Activated naive CD8-positive, alpha-beta T cell treated with anti-CD3 and anti-CD28 coated beads, Interleukin-2, amount 50 U/mL, for 24 hours (primary cell): Measurements from ENCODE around the gene PRIM2.
"Not testable (repeated sequence)": the region's sequence is repeated elsewhere in the genome, so short reads cannot be mapped to it uniquely, and the experiment has no call there.

ENCODE experiments used
- ATAC-seq: fragments of 150-1000 bp; cut with Tn5 transposase; one replicate; pipeline ENCODE4 v1.10.0; 2021
- DNase-seq: peaks from one replicate; pipeline ENCODE4 v3.0.0; 2021
- H3K27ac Mint-ChIP-seq: one replicate; pipeline ENCODE4 v1.8.0; 2021; ENCODE audit warnings: mild to moderate bottlenecking, mixed read lengths
- H3K27me3 Mint-ChIP-seq: one replicate; pipeline ENCODE4 v1.8.0; 2021; ENCODE audit warnings: mixed read lengths
- H3K36me3 Mint-ChIP-seq: one replicate; pipeline ENCODE4 v1.8.0; 2021; ENCODE audit warnings: low read depth, mixed read lengths
- H3K4me1 Mint-ChIP-seq: one replicate; pipeline ENCODE4 v1.8.0; 2021; ENCODE audit warnings: mixed read lengths
- H3K4me3 Mint-ChIP-seq: one replicate; pipeline ENCODE4 v1.8.0; 2021; ENCODE audit warnings: mild to moderate bottlenecking, moderate library complexity, mixed read lengths
- H3K9me3 Mint-ChIP-seq: one replicate; pipeline ENCODE4 v1.8.0; 2021; ENCODE audit warnings: mixed read lengths

PRIM2 gene

GRCh38 chr6:57472861-57473362 lies 155.5 kb downstream of the PRIM2 start:
- H3K4me3 Mint-ChIP-seq, ATAC-seq, H3K27me3 Mint-ChIP-seq, DNase-seq, H3K4me1 Mint-ChIP-seq, H3K27ac Mint-ChIP-seq, H3K9me3 Mint-ChIP-seq, H3K36me3 Mint-ChIP-seq: not testable (repeated sequence)

- H3K9me3 Mint-ChIP-seq, H3K4me1 Mint-ChIP-seq, H3K4me3 Mint-ChIP-seq, H3K27ac Mint-ChIP-seq, H3K27me3 Mint-ChIP-seq, DNase-seq, ATAC-seq: not testable (repeated sequence)
- H3K36me3 Mint-ChIP-seq: peaks cover 11% of the 10 kb centered on the region
These were observed 157.5 kb downstream of the PRIM2 start for GRCh38 chr6:57474862-57475475.

DNA sequence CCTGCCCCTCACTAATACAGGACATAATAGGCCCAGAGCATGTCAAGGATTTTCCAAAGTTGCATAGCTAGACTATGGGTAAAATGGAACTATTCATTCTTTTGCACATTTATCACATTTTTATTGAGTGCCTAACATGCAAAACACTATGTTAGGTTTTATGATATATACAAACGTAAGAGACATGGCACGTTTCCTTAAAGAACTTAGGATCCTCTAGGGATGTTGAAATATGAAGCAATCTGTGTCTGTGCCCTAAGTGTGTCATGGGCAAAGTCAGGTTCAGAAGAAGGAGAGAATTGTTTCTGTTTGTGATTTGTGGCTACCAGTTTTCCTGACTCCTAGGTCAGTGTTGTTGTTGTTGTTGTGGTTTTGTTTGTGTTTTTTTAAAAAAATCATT lies 158.2 kb downstream of the PRIM2 start:
- H3K27ac Mint-ChIP-seq, DNase-seq, H3K27me3 Mint-ChIP-seq, H3K4me1 Mint-ChIP-seq, ATAC-seq, H3K4me3 Mint-ChIP-seq, H3K9me3 Mint-ChIP-seq: not testable (repeated sequence)
- peaks cover 11% of the 10 kb centered on the region for H3K36me3 Mint-ChIP-seq

- ATAC-seq, H3K9me3 Mint-ChIP-seq, H3K4me1 Mint-ChIP-seq, DNase-seq, H3K27ac Mint-ChIP-seq, H3K27me3 Mint-ChIP-seq, H3K4me3 Mint-ChIP-seq: not testable (repeated sequence)
- peaks cover 17% of the 10 kb centered on the region for H3K36me3 Mint-ChIP-seq
These were observed 162.8 kb downstream of the PRIM2 start for GRCh38 chr6:57480194-57480593.

GRCh38 chr6:57481121-57481520 lies 163.7 kb downstream of the PRIM2 start:
- H3K9me3 Mint-ChIP-seq, ATAC-seq, H3K4me1 Mint-ChIP-seq: not testable (repeated sequence)

DNA sequence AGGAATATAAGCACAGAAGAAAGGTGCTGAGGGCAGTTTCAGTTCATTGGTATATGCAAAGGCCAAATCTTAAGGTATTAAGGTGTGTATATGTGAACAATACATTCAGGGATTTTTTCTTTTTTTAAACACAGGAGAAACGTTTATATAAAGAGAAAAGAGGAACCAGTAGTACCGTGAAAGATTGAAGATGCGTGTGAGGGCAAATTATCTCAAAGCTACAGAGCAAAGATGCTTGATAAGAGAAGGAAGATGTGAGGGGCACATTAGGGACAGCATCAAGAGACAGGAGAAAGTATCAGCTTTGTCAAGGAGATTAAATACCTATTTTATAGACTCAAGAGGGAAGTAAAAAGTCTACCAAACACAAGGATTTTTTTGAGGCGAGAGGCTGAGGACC lies 165.0 kb downstream of the PRIM2 start:
- H3K4me1 Mint-ChIP-seq: not testable (repeated sequence)

More at GRCh38 chr6:57481121-57481520, 163.7 kb downstream of the PRIM2 start:
- H3K4me3 Mint-ChIP-seq, H3K27me3 Mint-ChIP-seq, DNase-seq, H3K27ac Mint-ChIP-seq: not testable (repeated sequence)
- peaks cover 14% of the 10 kb centered on the region for H3K36me3 Mint-ChIP-seq

DNA sequence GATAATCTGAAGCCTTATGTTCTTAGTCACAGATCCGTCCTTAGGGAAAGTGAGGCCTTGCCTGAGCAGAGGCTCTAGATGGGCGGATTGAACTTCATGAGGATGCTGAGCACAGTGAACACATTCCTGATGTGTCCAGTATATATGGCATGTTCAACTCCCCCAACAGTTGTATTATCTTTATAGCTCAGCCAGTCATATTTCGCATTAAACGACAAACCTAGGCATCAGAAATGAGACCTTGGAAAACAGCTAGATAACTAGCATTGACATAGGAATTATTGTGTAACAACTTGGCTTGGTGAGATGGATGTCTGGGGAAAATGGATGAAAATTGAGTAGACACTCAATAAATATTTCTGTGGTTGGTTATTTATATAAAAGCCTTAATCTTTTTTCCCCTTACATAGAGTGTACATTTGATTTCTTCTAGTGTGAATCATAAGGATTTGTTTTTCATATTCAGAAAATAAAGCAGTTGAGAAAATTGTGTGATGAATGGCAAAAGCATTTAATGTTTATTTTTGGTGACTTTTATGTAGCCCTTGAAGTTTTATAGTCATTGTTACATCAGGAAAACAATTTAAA lies 169.2 kb downstream of the PRIM2 start:
- not testable (repeated sequence) for H3K36me3 Mint-ChIP-seq, H3K9me3 Mint-ChIP-seq, DNase-seq, H3K4me3 Mint-ChIP-seq, H3K27me3 Mint-ChIP-seq, H3K4me1 Mint-ChIP-seq, ATAC-seq, H3K27ac Mint-ChIP-seq

More for the DNA sequence above, 165.0 kb downstream of the PRIM2 start:
- not testable (repeated sequence) for H3K4me3 Mint-ChIP-seq, DNase-seq, H3K27me3 Mint-ChIP-seq, H3K9me3 Mint-ChIP-seq, ATAC-seq, H3K27ac Mint-ChIP-seq
- H3K36me3 Mint-ChIP-seq: peaks cover 14% of the 10 kb centered on the region

- not testable (repeated sequence) for H3K27me3 Mint-ChIP-seq, DNase-seq, H3K4me3 Mint-ChIP-seq, H3K9me3 Mint-ChIP-seq, H3K27ac Mint-ChIP-seq, H3K4me1 Mint-ChIP-seq, H3K36me3 Mint-ChIP-seq
- ATAC-seq: peak; percentile 40
These were observed 171.1 kb downstream of the PRIM2 start for GRCh38 chr6:57488551-57488950.

DNA sequence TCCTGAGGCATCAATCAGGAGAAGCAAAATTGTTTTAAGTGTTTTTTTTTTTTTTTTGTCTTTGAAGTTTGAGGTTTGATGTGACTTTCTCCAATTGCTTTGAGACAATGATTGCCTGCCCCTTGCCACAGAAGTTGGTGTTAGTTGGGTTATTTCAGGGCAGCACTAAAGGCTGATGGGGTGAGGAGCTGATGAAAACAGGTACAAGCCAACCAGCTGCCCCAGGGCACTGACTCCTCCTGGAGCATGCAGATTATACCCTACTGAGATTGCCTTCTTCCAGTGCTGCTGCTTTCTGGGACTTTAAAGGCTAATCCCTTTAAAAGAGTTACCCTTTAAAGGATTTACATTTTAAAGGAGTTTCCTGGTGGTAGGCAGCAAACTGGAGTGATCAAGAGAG lies 172.5 kb downstream of the PRIM2 start:
- not testable (repeated sequence) for H3K36me3 Mint-ChIP-seq, ATAC-seq, H3K4me3 Mint-ChIP-seq, H3K27ac Mint-ChIP-seq, DNase-seq, H3K4me1 Mint-ChIP-seq, H3K9me3 Mint-ChIP-seq, H3K27me3 Mint-ChIP-seq

GRCh38 chr6:57491795-57492194 lies 174.4 kb downstream of the PRIM2 start:
- H3K4me3 Mint-ChIP-seq, H3K27me3 Mint-ChIP-seq, H3K4me1 Mint-ChIP-seq, H3K36me3 Mint-ChIP-seq, DNase-seq, H3K9me3 Mint-ChIP-seq, ATAC-seq, H3K27ac Mint-ChIP-seq: not testable (repeated sequence)

DNA sequence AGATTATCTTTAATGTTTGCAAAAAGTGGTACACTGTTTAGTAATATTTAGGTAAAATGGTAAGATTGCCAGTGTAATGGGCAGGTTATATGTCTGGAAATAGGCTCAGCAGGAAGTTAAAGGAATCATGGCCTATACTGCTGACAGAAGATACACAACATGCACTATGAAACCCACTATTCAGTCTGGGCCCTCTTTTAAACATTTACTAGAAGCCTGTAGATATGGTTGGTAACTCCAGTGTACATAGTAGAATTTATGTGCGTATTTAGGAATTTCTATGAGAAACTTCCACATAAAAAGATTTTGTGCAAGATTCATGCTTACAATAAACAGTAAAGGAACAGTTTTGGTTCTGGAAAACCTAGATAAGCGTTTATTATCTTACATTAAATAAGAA lies 178.8 kb downstream of the PRIM2 start:
- H3K27me3 Mint-ChIP-seq, DNase-seq, H3K4me1 Mint-ChIP-seq, H3K27ac Mint-ChIP-seq, H3K4me3 Mint-ChIP-seq, H3K36me3 Mint-ChIP-seq, ATAC-seq, H3K9me3 Mint-ChIP-seq: not testable (repeated sequence)

GRCh38 chr6:57500368-57501021 lies 183.1 kb downstream of the PRIM2 start:
- not testable (repeated sequence) for H3K36me3 Mint-ChIP-seq, H3K27ac Mint-ChIP-seq, H3K27me3 Mint-ChIP-seq, H3K4me3 Mint-ChIP-seq, H3K9me3 Mint-ChIP-seq, ATAC-seq, DNase-seq, H3K4me1 Mint-ChIP-seq

DNA sequence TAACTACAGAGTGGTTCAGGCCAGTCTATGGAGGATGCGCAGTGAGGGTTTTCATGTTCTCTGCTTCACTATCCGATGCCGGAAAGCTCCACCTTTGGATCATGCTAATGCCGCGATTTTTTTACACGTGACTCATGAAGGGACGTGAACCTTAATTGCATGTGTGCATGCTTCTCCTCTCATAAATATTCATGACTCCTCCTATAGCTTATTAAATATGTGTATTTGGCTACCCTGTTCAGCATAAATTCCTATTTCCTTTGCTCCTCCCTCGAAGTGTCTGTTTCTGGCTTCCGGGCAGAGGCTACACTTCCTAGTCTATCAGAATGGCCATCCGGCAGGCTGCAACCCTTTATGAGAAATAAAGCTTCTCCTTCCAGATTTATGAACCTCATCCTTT lies 185.0 kb downstream of the PRIM2 start:
- H3K27me3 Mint-ChIP-seq, H3K9me3 Mint-ChIP-seq, H3K4me3 Mint-ChIP-seq, H3K36me3 Mint-ChIP-seq, H3K4me1 Mint-ChIP-seq, DNase-seq, H3K27ac Mint-ChIP-seq, ATAC-seq: not testable (repeated sequence)

DNA sequence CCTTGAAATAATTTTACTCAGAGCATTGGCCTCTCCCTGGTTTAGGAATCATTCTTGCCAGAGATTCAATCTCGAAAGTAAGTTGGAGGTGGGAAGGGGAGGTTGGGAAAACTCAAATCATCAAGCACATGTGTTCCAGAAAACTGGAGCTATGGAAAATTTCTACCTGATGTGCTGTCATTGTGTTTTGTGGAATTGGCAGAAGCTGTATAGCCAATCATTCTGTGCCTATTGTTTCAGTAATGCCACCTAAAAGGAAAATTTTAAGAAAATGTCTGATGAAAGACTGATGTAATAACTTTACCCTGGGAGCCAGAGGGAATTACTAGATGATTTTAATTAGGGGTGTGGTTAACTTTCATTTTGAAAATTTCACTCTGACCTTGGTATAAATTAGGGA lies 187.8 kb downstream of the PRIM2 start:
- DNase-seq, H3K9me3 Mint-ChIP-seq, H3K4me1 Mint-ChIP-seq, ATAC-seq, H3K36me3 Mint-ChIP-seq, H3K27ac Mint-ChIP-seq, H3K4me3 Mint-ChIP-seq, H3K27me3 Mint-ChIP-seq: not testable (repeated sequence)

- not testable (repeated sequence) for H3K27ac Mint-ChIP-seq, DNase-seq, H3K4me1 Mint-ChIP-seq, H3K9me3 Mint-ChIP-seq, ATAC-seq, H3K27me3 Mint-ChIP-seq, H3K4me3 Mint-ChIP-seq, H3K36me3 Mint-ChIP-seq
These were observed 193.0 kb downstream of the PRIM2 start for GRCh38 chr6:57510390-57510789.
